BE2C (cell line): Measurements from ENCODE around the gene ST13.

Source experiments
- DNase-seq: peaks from one replicate; pipeline ENCODE4 v3.0.0-alpha.2; 2020
- H3K27me3 ChIP-seq: fragments of 250-450 bp; sonication (Bioruptor Pico); 2 replicates; pipeline ENCODE4 v1.5.1; 2020; ENCODE audit warnings: mild to moderate bottlenecking
- H3K36me3 ChIP-seq: fragments of 250-450 bp; sonication (Bioruptor Pico); 2 replicates; pipeline ENCODE4 v1.5.1; 2020; ENCODE audit warnings: mild to moderate bottlenecking
- H3K4me1 ChIP-seq: fragments of 250-450 bp; sonication (Bioruptor Pico); 2 replicates; pipeline ENCODE4 v1.5.1; 2020
- H3K4me3 ChIP-seq: 2 replicates; pipeline ENCODE4 v1.5.1; 2011; ENCODE audit warnings: low read depth, low read length
- H3K9me3 ChIP-seq: fragments of 250-450 bp; sonication (Bioruptor Pico); 2 replicates; pipeline ENCODE4 v1.5.1; 2020
- TF ChIP-seq, protein P1 (sequence below): IDR thresholded peaks from 2 replicates; pipeline ENCODE4 v1.5.1; 2012; ENCODE audit warnings: mild to moderate bottlenecking, low read depth, low read length

The ST13 gene

DNA sequence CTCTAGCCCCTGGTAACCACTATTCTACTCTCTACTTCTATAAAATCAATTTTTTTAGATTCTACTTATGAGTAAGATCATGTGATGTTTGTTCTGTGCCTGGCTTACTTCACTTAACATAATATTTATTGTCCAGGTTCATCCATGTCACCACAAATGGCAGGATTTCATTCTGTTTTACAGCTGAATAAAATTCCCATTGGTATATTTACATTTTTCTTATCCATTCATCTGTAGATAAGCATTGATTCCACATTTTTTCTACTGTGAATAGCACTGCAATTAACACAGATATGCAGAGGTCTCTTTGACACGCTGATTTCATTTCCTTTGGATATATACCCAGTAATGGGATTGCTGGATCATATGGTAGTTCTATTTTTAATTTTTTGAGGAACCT, 53.1 kb downstream of the ST13 start:
- DNase-seq = no peak
- TF ChIP-seq, protein P1, sequence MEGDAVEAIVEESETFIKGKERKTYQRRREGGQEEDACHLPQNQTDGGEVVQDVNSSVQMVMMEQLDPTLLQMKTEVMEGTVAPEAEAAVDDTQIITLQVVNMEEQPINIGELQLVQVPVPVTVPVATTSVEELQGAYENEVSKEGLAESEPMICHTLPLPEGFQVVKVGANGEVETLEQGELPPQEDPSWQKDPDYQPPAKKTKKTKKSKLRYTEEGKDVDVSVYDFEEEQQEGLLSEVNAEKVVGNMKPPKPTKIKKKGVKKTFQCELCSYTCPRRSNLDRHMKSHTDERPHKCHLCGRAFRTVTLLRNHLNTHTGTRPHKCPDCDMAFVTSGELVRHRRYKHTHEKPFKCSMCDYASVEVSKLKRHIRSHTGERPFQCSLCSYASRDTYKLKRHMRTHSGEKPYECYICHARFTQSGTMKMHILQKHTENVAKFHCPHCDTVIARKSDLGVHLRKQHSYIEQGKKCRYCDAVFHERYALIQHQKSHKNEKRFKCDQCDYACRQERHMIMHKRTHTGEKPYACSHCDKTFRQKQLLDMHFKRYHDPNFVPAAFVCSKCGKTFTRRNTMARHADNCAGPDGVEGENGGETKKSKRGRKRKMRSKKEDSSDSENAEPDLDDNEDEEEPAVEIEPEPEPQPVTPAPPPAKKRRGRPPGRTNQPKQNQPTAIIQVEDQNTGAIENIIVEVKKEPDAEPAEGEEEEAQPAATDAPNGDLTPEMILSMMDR = no peak
- H3K4me1 ChIP-seq = no peaks in the 10 kb centered on the region
- H3K27me3 ChIP-seq = no peaks in the 10 kb centered on the region
- no peaks in the 10 kb centered on the region for H3K9me3 ChIP-seq
- no peak overlapping the region for H3K4me3 ChIP-seq
- H3K36me3 ChIP-seq = no peaks in the 10 kb centered on the region; the same call in 1 of the 2 replicates

DNA sequence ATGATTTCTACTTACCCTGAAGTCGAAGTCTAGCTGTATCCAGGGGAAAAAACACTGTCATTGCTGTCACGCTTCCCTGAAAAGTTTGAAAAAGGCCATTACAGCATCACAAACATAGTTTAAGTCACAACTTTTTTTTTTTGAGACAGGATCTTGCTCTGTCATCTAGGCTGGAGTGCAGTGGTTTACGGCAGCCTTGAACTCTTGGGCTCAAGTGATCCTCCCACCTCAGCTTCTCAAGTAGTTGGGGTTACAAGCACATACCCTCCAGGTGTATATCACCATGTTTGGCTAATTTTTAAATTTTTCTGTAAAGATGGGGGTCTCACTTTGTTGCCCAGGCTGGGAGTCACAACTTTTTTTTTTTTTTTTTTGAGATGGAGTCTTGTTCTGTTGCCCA, 57.4 kb downstream of the ST13 start:
- Histone ChIP-seq H3K27me3 (no peaks in the 10 kb centered on the region), H3K36me3 (no peaks in the 10 kb centered on the region; the same call in 1 of the 2 replicates), H3K4me1 (peaks cover 2% of the 10 kb centered on the region; the same call in 1 of the 2 replicates), H3K9me3 (no peaks in the 10 kb centered on the region), H3K4me3 (no peak overlapping the region)
- TF ChIP-seq, protein P1 = no peak
- no peak for DNase-seq

DNA sequence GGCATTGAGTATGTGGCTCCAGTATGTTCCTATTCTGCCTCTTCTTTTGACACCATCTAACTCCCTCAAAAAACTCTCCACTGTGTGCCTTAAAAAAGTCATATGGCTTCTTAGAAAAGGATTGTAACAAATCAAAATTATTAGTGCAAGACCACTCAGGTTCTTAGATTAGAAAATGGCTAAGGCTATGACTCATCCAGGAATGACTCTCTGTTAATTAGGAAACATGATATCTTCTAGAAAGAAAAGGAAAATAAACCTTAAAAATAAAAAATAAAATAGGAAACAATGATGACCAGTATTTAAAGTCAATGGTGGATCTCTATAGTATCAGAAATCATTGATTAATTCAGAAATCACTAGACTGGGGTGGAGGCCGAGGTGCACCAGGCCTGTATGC, 59.0 kb downstream of the ST13 start:
- Histone ChIP-seq H3K36me3 (peaks cover 2% of the 10 kb centered on the region), H3K4me1 (peaks cover 2% of the 10 kb centered on the region; the same call in 1 of the 2 replicates), H3K27me3 (no peaks in the 10 kb centered on the region), H3K9me3 (no peaks in the 10 kb centered on the region), H3K4me3 (no peak overlapping the region)
- no peak for DNase-seq
- TF ChIP-seq, protein P1 = no peak

DNA sequence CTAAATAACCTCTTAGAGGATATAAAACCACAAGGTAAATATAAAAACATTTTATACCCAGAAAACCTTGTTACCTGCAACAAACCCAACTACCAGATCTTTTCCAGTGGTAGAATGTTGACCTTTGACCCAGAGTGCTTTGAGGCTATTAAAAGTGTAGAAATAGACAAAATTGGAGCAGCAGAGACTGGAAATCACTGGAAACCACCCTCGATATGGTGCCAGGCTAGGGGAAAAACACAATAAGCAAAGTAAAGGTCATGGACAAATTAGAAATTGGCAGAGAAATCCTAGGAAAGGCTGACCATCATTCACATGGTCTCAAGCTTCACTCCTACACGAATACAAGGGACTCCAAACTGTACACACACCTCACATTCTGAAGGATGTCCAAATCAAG, 64.0 kb downstream of the ST13 start:
- Histone ChIP-seq H3K4me1 (peaks cover 2% of the 10 kb centered on the region; the same call in 1 of the 2 replicates), H3K4me3 (no peak overlapping the region), H3K27me3 (no peaks in the 10 kb centered on the region), H3K36me3 (peaks cover 21% of the 10 kb centered on the region), H3K9me3 (no peaks in the 10 kb centered on the region)
- TF ChIP-seq, protein P1 = no peak
- DNase-seq = no peak

DNA sequence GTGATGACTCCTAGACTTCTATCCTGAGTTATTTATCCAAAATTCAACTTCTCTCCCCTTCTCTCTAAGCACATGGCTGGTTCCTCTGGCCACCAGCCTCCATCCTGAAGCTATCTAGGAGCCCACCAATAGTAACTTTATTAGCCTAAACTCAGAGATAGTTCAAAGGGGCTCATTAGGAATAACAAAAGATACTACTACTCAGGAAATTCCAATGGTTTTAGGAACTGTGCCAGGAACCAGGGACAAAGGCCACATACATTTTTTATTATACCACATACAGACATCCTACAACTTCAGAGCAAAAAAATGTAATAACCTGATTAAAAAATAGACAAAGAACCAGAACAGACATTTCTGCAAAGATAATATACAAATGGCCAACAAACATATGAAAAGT, 65.2 kb downstream of the ST13 start:
- peaks cover 21% of the 10 kb centered on the region for H3K36me3 ChIP-seq
- no peaks in the 10 kb centered on the region for H3K4me1 ChIP-seq
- TF ChIP-seq, protein P1 = no peak
- no peak for DNase-seq
- H3K4me3 ChIP-seq = no peak overlapping the region
- H3K9me3 ChIP-seq = no peaks in the 10 kb centered on the region
- H3K27me3 ChIP-seq = no peaks in the 10 kb centered on the region

DNA sequence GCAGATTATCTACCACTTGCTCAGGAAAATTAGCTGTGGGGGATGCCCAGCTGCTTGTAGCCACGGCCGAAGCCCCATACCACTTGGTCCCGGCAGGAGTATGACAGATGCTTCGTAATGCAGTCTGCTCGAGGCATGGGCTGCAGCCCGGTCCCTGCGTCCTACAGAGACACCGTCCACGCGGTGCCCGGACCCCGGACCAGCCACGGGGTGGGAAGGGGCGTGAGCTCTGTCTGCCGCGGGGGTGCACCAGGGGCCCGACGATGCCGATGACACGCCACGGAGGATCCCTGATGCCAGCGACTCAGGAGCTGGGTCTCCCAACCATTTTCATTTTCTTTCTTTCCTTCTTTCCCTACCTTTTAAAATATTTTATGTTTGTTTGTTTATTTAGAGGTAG, 67.3 kb downstream of the ST13 start:
- TF ChIP-seq, protein P1 = no peak
- H3K4me1 ChIP-seq = no peaks in the 10 kb centered on the region
- H3K9me3 ChIP-seq = no peaks in the 10 kb centered on the region
- peaks cover 29% of the 10 kb centered on the region for H3K36me3 ChIP-seq
- no peaks in the 10 kb centered on the region for H3K27me3 ChIP-seq
- H3K4me3 ChIP-seq = no peak overlapping the region
- no peak for DNase-seq
